Activated naive CD4-positive, alpha-beta T cell treated with anti-CD3 and anti-CD28 coated beads, Interleukin-2, amount 50 U/mL, for 24 hours (primary cell): ENCODE data around the gene TET2.

Experiments used
- H3K27ac Mint-ChIP-seq: one replicate; pipeline ENCODE4 v1.8.0; 2021; ENCODE audit warnings: mild to moderate bottlenecking, mixed read lengths
- H3K27me3 Mint-ChIP-seq: one replicate; pipeline ENCODE4 v1.8.0; 2021; ENCODE audit warnings: mixed read lengths
- H3K36me3 Mint-ChIP-seq: one replicate; pipeline ENCODE4 v1.8.0; 2021; ENCODE audit warnings: mixed read lengths
- H3K4me1 Mint-ChIP-seq: one replicate; pipeline ENCODE4 v1.8.0; 2021; ENCODE audit warnings: mixed read lengths
- H3K4me3 Mint-ChIP-seq: one replicate; pipeline ENCODE4 v1.8.0; 2021; ENCODE audit warnings: mild to moderate bottlenecking, mixed read lengths
- H3K9me3 Mint-ChIP-seq: one replicate; pipeline ENCODE4 v1.8.0; 2021; ENCODE audit warnings: mixed read lengths

TET2 gene

GRCh38 chr4:105230287-105230686, 83.6 kb downstream of the TET2 start:
- H3K9me3 Mint-ChIP-seq, result peaks cover 5% of the 10 kb centered on the region
- no peak overlapping the region for H3K27ac Mint-ChIP-seq
- H3K27me3 Mint-ChIP-seq, result no peaks in the 10 kb centered on the region
- no peak overlapping the region for H3K4me3 Mint-ChIP-seq
- peaks cover 15% of the 10 kb centered on the region for H3K4me1 Mint-ChIP-seq
- peaks cover 23% of the 10 kb centered on the region for H3K36me3 Mint-ChIP-seq

GRCh38 chr4:105232374-105232773, 85.7 kb downstream of the TET2 start:
- Mint-ChIP-seq H3K36me3 (peaks cover 36% of the 10 kb centered on the region), H3K27ac (no peak overlapping the region), H3K9me3 (peaks cover 5% of the 10 kb centered on the region), H3K4me3 (no peak overlapping the region), H3K4me1 (peaks cover 9% of the 10 kb centered on the region), H3K27me3 (no peaks in the 10 kb centered on the region)

GRCh38 chr4:105234582-105234981, 87.9 kb downstream of the TET2 start:
- H3K27me3 Mint-ChIP-seq, result no peaks in the 10 kb centered on the region
- peaks cover 12% of the 10 kb centered on the region for H3K4me1 Mint-ChIP-seq
- H3K4me3 Mint-ChIP-seq, result no peak overlapping the region
- H3K27ac Mint-ChIP-seq, result no peak overlapping the region
- H3K36me3 Mint-ChIP-seq, result peaks cover 44% of the 10 kb centered on the region
- H3K9me3 Mint-ChIP-seq, result peaks cover 5% of the 10 kb centered on the region

GRCh38 chr4:105236202-105236915, 89.7 kb downstream of the TET2 start:
- H3K4me3 Mint-ChIP-seq, result no peak overlapping the region
- peaks cover 5% of the 10 kb centered on the region for H3K9me3 Mint-ChIP-seq
- peak overlapping the region; percentile 65 for H3K27ac Mint-ChIP-seq
- H3K27me3 Mint-ChIP-seq, result no peaks in the 10 kb centered on the region
- peaks cover 12% of the 10 kb centered on the region for H3K4me1 Mint-ChIP-seq
- peaks cover 44% of the 10 kb centered on the region for H3K36me3 Mint-ChIP-seq

- Mint-ChIP-seq H3K4me3 (no peak overlapping the region), H3K27me3 (no peaks in the 10 kb centered on the region), H3K4me1 (peaks cover 12% of the 10 kb centered on the region), H3K36me3 (peaks cover 43% of the 10 kb centered on the region), H3K27ac (no peak overlapping the region), H3K9me3 (peaks cover 2% of the 10 kb centered on the region)
These were observed 90.2 kb downstream of the TET2 start for GRCh38 chr4:105236916-105237311.

- Mint-ChIP-seq H3K36me3 (peaks cover 29% of the 10 kb centered on the region), H3K4me3 (no peak overlapping the region), H3K27me3 (no peaks in the 10 kb centered on the region), H3K4me1 (peaks cover 12% of the 10 kb centered on the region), H3K27ac (no peak overlapping the region), H3K9me3 (no peaks in the 10 kb centered on the region)
These were observed 93.4 kb downstream of the TET2 start for GRCh38 chr4:105240037-105240436.

GRCh38 chr4:105241451-105241850, 94.8 kb downstream of the TET2 start:
- no peak overlapping the region for H3K27ac Mint-ChIP-seq
- H3K9me3 Mint-ChIP-seq, result no peaks in the 10 kb centered on the region
- H3K36me3 Mint-ChIP-seq, result peaks cover 18% of the 10 kb centered on the region
- no peaks in the 10 kb centered on the region for H3K27me3 Mint-ChIP-seq
- no peak overlapping the region for H3K4me3 Mint-ChIP-seq
- peaks cover 3% of the 10 kb centered on the region for H3K4me1 Mint-ChIP-seq

GRCh38 chr4:105243446-105243845, 96.8 kb downstream of the TET2 start:
- Mint-ChIP-seq H3K27me3 (no peaks in the 10 kb centered on the region), H3K4me1 (peaks cover under 1% of the 10 kb centered on the region), H3K36me3 (peaks cover 10% of the 10 kb centered on the region), H3K9me3 (no peaks in the 10 kb centered on the region), H3K4me3 (no peak overlapping the region), H3K27ac (no peak overlapping the region)

GRCh38 chr4:105246712-105247111, 100.0 kb downstream of the TET2 start:
- Mint-ChIP-seq H3K27me3 (no peaks in the 10 kb centered on the region), H3K36me3 (peaks cover 13% of the 10 kb centered on the region), H3K27ac (no peak overlapping the region), H3K4me1 (peaks cover 4% of the 10 kb centered on the region), H3K9me3 (no peaks in the 10 kb centered on the region), H3K4me3 (no peak overlapping the region)

GRCh38 chr4:105248613-105249012, 101.9 kb downstream of the TET2 start:
- H3K27ac Mint-ChIP-seq, result no peak overlapping the region
- H3K36me3 Mint-ChIP-seq, result peaks cover 22% of the 10 kb centered on the region
- H3K27me3 Mint-ChIP-seq, result no peaks in the 10 kb centered on the region
- H3K4me1 Mint-ChIP-seq, result peaks cover 4% of the 10 kb centered on the region
- no peak overlapping the region for H3K4me3 Mint-ChIP-seq
- no peaks in the 10 kb centered on the region for H3K9me3 Mint-ChIP-seq

GRCh38 chr4:105257817-105258495, 111.3 kb downstream of the TET2 start:
- Mint-ChIP-seq H3K27ac (no peak overlapping the region), H3K9me3 (peaks cover 9% of the 10 kb centered on the region), H3K4me1 (no peaks in the 10 kb centered on the region), H3K27me3 (no peaks in the 10 kb centered on the region), H3K4me3 (no peak overlapping the region), H3K36me3 (peaks cover 37% of the 10 kb centered on the region)

GRCh38 chr4:105265689-105266088, 119.0 kb downstream of the TET2 start:
- Mint-ChIP-seq H3K4me1 (peaks cover 6% of the 10 kb centered on the region), H3K36me3 (peaks cover 54% of the 10 kb centered on the region), H3K4me3 (no peak overlapping the region), H3K27me3 (no peaks in the 10 kb centered on the region), H3K27ac (peak overlapping the region; percentile 68), H3K9me3 (no peaks in the 10 kb centered on the region)

- Mint-ChIP-seq H3K4me3 (no peak overlapping the region), H3K27me3 (no peaks in the 10 kb centered on the region), H3K36me3 (peaks cover 55% of the 10 kb centered on the region), H3K4me1 (peaks cover 18% of the 10 kb centered on the region), H3K27ac (no peak overlapping the region), H3K9me3 (no peaks in the 10 kb centered on the region)
These were observed 120.6 kb downstream of the TET2 start for GRCh38 chr4:105267280-105267679.

GRCh38 chr4:105272002-105272401, 125.3 kb downstream of the TET2 start:
- Mint-ChIP-seq H3K27me3 (no peaks in the 10 kb centered on the region), H3K4me1 (peaks cover 42% of the 10 kb centered on the region), H3K36me3 (peaks cover 54% of the 10 kb centered on the region), H3K4me3 (no peak overlapping the region), H3K9me3 (no peaks in the 10 kb centered on the region), H3K27ac (no peak overlapping the region)

GRCh38 chr4:105273230-105273629, 126.6 kb downstream of the TET2 start:
- no peaks in the 10 kb centered on the region for H3K9me3 Mint-ChIP-seq
- H3K36me3 Mint-ChIP-seq, result peaks cover 52% of the 10 kb centered on the region
- H3K27me3 Mint-ChIP-seq, result no peaks in the 10 kb centered on the region
- no peak overlapping the region for H3K4me3 Mint-ChIP-seq
- peaks cover 48% of the 10 kb centered on the region for H3K4me1 Mint-ChIP-seq
- H3K27ac Mint-ChIP-seq, result peak overlapping the region; percentile 60

- Mint-ChIP-seq H3K9me3 (no peaks in the 10 kb centered on the region), H3K36me3 (peaks cover 48% of the 10 kb centered on the region), H3K4me1 (peaks cover 51% of the 10 kb centered on the region), H3K27ac (peak overlapping the region; percentile 52), H3K27me3 (no peaks in the 10 kb centered on the region), H3K4me3 (no peak overlapping the region)
These were observed 127.4 kb downstream of the TET2 start for GRCh38 chr4:105274090-105274489.
